ENCODE data around the gene NUDCD3. TPM values are rescaled to one million over a fixed set of nuclear protein-coding genes. Genes with fewer than 3 reads are reported as not detected.

Gene NUDCD3
- polyA plus RNA-seq, 1 experiment = 61.4 TPM

DNA sequence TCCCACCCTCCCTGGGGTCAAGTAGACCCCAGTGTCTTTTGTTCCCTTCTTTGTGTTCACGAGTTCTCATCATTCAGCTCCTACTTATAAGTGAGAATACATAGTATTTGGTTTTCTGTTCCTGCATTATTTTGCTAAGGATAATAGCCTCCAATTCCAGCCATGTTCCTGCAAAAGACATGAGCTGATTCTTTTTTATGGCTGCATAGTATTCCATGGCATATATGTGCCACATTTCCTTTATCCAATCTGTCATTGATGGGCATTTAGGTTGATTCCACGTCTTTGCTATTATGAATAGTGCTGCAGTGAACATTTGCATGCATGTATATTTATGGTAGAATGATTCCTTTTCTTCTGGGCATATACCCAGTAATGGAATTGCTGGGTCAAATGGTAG lies 136.8 kb downstream of the NUDCD3 start:
- Histone ChIP-seq H3K9me3 (ENCODE audit: control insufficient read depth, insufficient read depth, low read length) (no peaks in the 10 kb centered on the region; the same call in 1 of the 2 replicates), H3K4me3 (ENCODE audit: low read depth, low read length) (no peak overlapping the region), H3K27ac (ENCODE audit: low read depth, low read length) (no peak overlapping the region), H3K27me3 (ENCODE audit: control insufficient read depth, insufficient read depth, low read length) (peaks cover 8% of the 10 kb centered on the region)
- DNase-seq (ENCODE audit: low read depth, low spot score) = no peak
- POLR2A ChIA-PET = no interaction called here
- CTCF ChIA-PET = no interaction called here
- TF ChIP-seq, protein P1, sequence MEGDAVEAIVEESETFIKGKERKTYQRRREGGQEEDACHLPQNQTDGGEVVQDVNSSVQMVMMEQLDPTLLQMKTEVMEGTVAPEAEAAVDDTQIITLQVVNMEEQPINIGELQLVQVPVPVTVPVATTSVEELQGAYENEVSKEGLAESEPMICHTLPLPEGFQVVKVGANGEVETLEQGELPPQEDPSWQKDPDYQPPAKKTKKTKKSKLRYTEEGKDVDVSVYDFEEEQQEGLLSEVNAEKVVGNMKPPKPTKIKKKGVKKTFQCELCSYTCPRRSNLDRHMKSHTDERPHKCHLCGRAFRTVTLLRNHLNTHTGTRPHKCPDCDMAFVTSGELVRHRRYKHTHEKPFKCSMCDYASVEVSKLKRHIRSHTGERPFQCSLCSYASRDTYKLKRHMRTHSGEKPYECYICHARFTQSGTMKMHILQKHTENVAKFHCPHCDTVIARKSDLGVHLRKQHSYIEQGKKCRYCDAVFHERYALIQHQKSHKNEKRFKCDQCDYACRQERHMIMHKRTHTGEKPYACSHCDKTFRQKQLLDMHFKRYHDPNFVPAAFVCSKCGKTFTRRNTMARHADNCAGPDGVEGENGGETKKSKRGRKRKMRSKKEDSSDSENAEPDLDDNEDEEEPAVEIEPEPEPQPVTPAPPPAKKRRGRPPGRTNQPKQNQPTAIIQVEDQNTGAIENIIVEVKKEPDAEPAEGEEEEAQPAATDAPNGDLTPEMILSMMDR (IDR thresholded peaks at IDR 0.05; ENCODE audit: low read depth, low read length) = no peak

- TF ChIP-seq, protein P1 (IDR thresholded peaks at IDR 0.05; ENCODE audit: low read depth, low read length) = peak; percentile 16; the same call in 1 of the 2 replicates
- no peak overlapping the region for H3K4me3 ChIP-seq (ENCODE audit: low read depth, low read length)
- H3K27ac ChIP-seq (ENCODE audit: low read depth, low read length) = no peak overlapping the region
- ChIA-PET POLR2A (no interaction called here), CTCF (interaction anchor here (0.6 to 3.2 kb wide), 9 partner anchors 9 to 216 kb away, joined by 3 to 46 read pairs (median 3); no protein-coding TSS in a partner anchor)
- no peaks in the 10 kb centered on the region; the same call in 1 of the 2 replicates for H3K9me3 ChIP-seq (ENCODE audit: control insufficient read depth, insufficient read depth, low read length)
- H3K27me3 ChIP-seq (ENCODE audit: control insufficient read depth, insufficient read depth, low read length) = peaks cover 7% of the 10 kb centered on the region
- DNase-seq (ENCODE audit: low read depth, low spot score) = no peak
Observed at GRCh38 chr7:44348851-44349781, 141.3 kb downstream of the NUDCD3 start.

DNA sequence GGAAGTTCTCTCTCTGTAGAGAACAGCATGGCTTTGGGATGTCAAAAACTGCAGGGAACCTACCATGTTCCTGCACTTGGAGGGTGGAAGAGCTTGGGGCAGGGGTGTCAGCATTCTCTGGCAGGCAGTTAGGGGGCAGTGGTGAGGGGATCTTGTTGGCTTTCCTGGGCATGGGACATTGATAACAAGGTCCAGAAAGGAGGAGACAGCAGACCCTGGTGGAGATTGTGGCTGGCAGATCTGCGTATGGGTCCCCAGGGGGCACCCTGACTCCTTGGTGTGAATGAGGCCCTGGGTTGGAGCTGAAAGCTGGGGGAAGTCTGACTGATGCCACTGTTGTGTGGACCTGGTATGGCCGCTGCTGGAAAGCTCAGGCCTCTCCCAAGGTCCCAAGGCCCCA lies 142.2 kb downstream of the NUDCD3 start:
- TF ChIP-seq, protein P1 (IDR thresholded peaks at IDR 0.05; ENCODE audit: low read depth, low read length) = peak; percentile 58
- Histone ChIP-seq H3K4me3 (ENCODE audit: low read depth, low read length) (no peak overlapping the region), H3K27ac (ENCODE audit: low read depth, low read length) (no peak overlapping the region), H3K27me3 (ENCODE audit: control insufficient read depth, insufficient read depth, low read length) (peaks cover 7% of the 10 kb centered on the region), H3K9me3 (ENCODE audit: control insufficient read depth, insufficient read depth, low read length) (no peaks in the 10 kb centered on the region; the same call in 1 of the 2 replicates)
- CTCF ChIA-PET = interaction anchor here (1.0 to 3.2 kb wide), 8 partner anchors 8 to 217 kb away, joined by 3 to 46 read pairs (median 3); no protein-coding TSS in a partner anchor
- DNase-seq (ENCODE audit: low read depth, low spot score) = peak; percentile 4
- POLR2A ChIA-PET = no interaction called here

- DNase-seq (ENCODE audit: low read depth, low spot score) = no peak
- Histone ChIP-seq H3K9me3 (ENCODE audit: control insufficient read depth, insufficient read depth, low read length) (peaks cover 4% of the 10 kb centered on the region; the same call in 1 of the 2 replicates), H3K27ac (ENCODE audit: low read depth, low read length) (no peak overlapping the region), H3K27me3 (ENCODE audit: control insufficient read depth, insufficient read depth, low read length) (peaks cover 12% of the 10 kb centered on the region), H3K4me3 (ENCODE audit: low read depth, low read length) (no peak overlapping the region)
- CTCF ChIA-PET = interaction anchor here (0.7 to 3.2 kb wide), 9 partner anchors 11 to 534 kb away, joined by 3 to 46 read pairs (median 3); no protein-coding TSS in a partner anchor
- TF ChIP-seq, protein P1 (IDR thresholded peaks at IDR 0.05; ENCODE audit: low read depth, low read length) = no peak
- POLR2A ChIA-PET = no interaction called here
Observed at GRCh38 chr7:44347546-44348114, 142.8 kb downstream of the NUDCD3 start.

Data from AG04450 (cell line).